Femur (tissue), 1 donor: Measurements from ENCODE around the gene PRTFDC1.
A peak's percentile ranks its signal among the peaks of the same experiment; 100 is the strongest.
"Not testable (repeated sequence)": the region's sequence is repeated elsewhere in the genome, so short reads cannot be mapped to it uniquely, and the experiment has no call there.

Experiments
- DNase-seq: peaks from one replicate; pipeline ENCODE4 v3.0.0-alpha.2; 2017

The PRTFDC1 gene

GRCh38 chr10:24952143-24952706 is at the start of gene PRTFDC1:
Gene PRTFDC1, minus strand, starts transcription at chr10:24952606. Its CDS starts 31 bp downstream, at chr10:24952575.
- DNase-seq = peak; percentile 77

- no peak for DNase-seq
These were observed 45.6 kb upstream of the PRTFDC1 start for GRCh38 chr10:24998044-24998443.

- DNase-seq = no peak
These were observed 42.7 kb upstream of the PRTFDC1 start for GRCh38 chr10:24995072-24995471.

- DNase-seq = no peak
These were observed 41.0 kb upstream of the PRTFDC1 start for GRCh38 chr10:24993237-24993958.

GRCh38 chr10:24992512-24993133 is 40.2 kb upstream of the PRTFDC1 start:
- no peak for DNase-seq

GRCh38 chr10:24991298-24991697 is 38.9 kb upstream of the PRTFDC1 start:
- no peak for DNase-seq

GRCh38 chr10:24989867-24990266 is 37.5 kb upstream of the PRTFDC1 start:
- DNase-seq = no peak

- no peak for DNase-seq
These were observed 36.6 kb upstream of the PRTFDC1 start for GRCh38 chr10:24988831-24989640.

- no peak for DNase-seq
These were observed 32.5 kb upstream of the PRTFDC1 start for GRCh38 chr10:24984906-24985305.

- DNase-seq = no peak
These were observed 31.5 kb upstream of the PRTFDC1 start for GRCh38 chr10:24983946-24984345.

- DNase-seq = no peak
These were observed 30.7 kb upstream of the PRTFDC1 start for GRCh38 chr10:24983130-24983529.

GRCh38 chr10:24982319-24983112 is 30.1 kb upstream of the PRTFDC1 start:
- no peak for DNase-seq

GRCh38 chr10:24981161-24981710 is 28.8 kb upstream of the PRTFDC1 start:
- DNase-seq = no peak

- DNase-seq = no peak
These were observed 27.3 kb upstream of the PRTFDC1 start for GRCh38 chr10:24979685-24980084.

- DNase-seq = peak; percentile 76
These were observed 22.6 kb upstream of the PRTFDC1 start for GRCh38 chr10:24974976-24975375.

GRCh38 chr10:24973163-24973562 is 20.8 kb upstream of the PRTFDC1 start:
- no peak for DNase-seq

GRCh38 chr10:24971374-24971773 is 19.0 kb upstream of the PRTFDC1 start:
- no peak for DNase-seq

- DNase-seq = peak; percentile 71
These were observed 17.5 kb upstream of the PRTFDC1 start for GRCh38 chr10:24969841-24970281.

GRCh38 chr10:24968951-24969350 is 16.5 kb upstream of the PRTFDC1 start:
- not testable (repeated sequence) for DNase-seq

GRCh38 chr10:24968349-24968748 is 15.9 kb upstream of the PRTFDC1 start:
- DNase-seq = no peak

- no peak for DNase-seq
These were observed 14.6 kb upstream of the PRTFDC1 start for GRCh38 chr10:24966962-24967481.

GRCh38 chr10:24965051-24965450 is 12.6 kb upstream of the PRTFDC1 start:
- DNase-seq = no peak
